KBM-7 (cell line): Measurements from ENCODE around the gene TIMM10.

Experiments used
- DNase-seq: peaks from one replicate; pipeline ENCODE4 v3.0.0-alpha.2; 2015
- in situ Hi-C: fragments of 300-500 bp; cut with MboI; formaldehyde crosslinking; loops from 2 replicates; pipeline ENCODE4 v1.14.3; 2020; ENCODE audit warnings: low sequenced_read_pairs, low pct_unique_long_range_greater_than_20kb, mixed read lengths

The TIMM10 gene

GRCh38 chr11:57530596-57531507 lies at the start of gene TIMM10:
Gene TIMM10 (minus strand): TSS chr11:57530754. CDS start chr11:57530189, 565 bp downstream.
- DNase-seq = peak; percentile 99
- in situ Hi-C loops = no loop called here

- in situ Hi-C loops = no loop called here
- DNase-seq = no peak
These were observed 43.5 kb upstream of the TIMM10 start for GRCh38 chr11:57574061-57574460.

- in situ Hi-C loops = no loop called here
- DNase-seq = peak; percentile 81
These were observed 41.1 kb upstream of the TIMM10 start for GRCh38 chr11:57571606-57572005.

- peak; percentile 91 for DNase-seq
- in situ Hi-C loops = loop anchor here (5.0 kb wide), 1 partner anchor 74 kb away; no protein-coding TSS in a partner anchor
These were observed 37.8 kb upstream of the TIMM10 start for GRCh38 chr11:57568330-57568766.

GRCh38 chr11:57567515-57568329 lies 37.2 kb upstream of the TIMM10 start, which contains the start of gene UBE2L6:
Gene UBE2L6 (minus strand): TSS chr11:57567672. CDS start chr11:57567611, 61 bp downstream.
- peak; percentile 26 for DNase-seq
- in situ Hi-C loops = loop anchor here (5.0 kb wide), 1 partner anchor 75 kb away; no protein-coding TSS in a partner anchor

- in situ Hi-C loops = loop anchor here (5.0 kb wide), 1 partner anchor 75 kb away; no protein-coding TSS in a partner anchor
- no peak for DNase-seq
These were observed 36.5 kb upstream of the TIMM10 start for GRCh38 chr11:57566905-57567514.

GRCh38 chr11:57566005-57566904 lies 35.7 kb upstream of the TIMM10 start:
- in situ Hi-C loops = loop anchor here (5.0 kb wide), 1 partner anchor 76 kb away; no protein-coding TSS in a partner anchor
- peak; percentile 55 for DNase-seq

- in situ Hi-C loops = no loop called here
- no peak for DNase-seq
These were observed 32.0 kb upstream of the TIMM10 start for GRCh38 chr11:57562596-57562995.

- no peak for DNase-seq
- in situ Hi-C loops = no loop called here
These were observed 29.6 kb upstream of the TIMM10 start for GRCh38 chr11:57560146-57560545.

GRCh38 chr11:57556041-57556440 lies 25.5 kb upstream of the TIMM10 start:
- in situ Hi-C loops = no loop called here
- DNase-seq = no peak

GRCh38 chr11:57555393-57555792 lies 24.8 kb upstream of the TIMM10 start:
- in situ Hi-C loops = no loop called here
- DNase-seq = no peak

GRCh38 chr11:57552479-57552878 lies 21.9 kb upstream of the TIMM10 start:
- in situ Hi-C loops = no loop called here
- DNase-seq = no peak

- in situ Hi-C loops = no loop called here
- no peak for DNase-seq
These were observed 21.4 kb upstream of the TIMM10 start for GRCh38 chr11:57551941-57552340.

- in situ Hi-C loops = no loop called here
- DNase-seq = no peak
These were observed 19.4 kb upstream of the TIMM10 start for GRCh38 chr11:57549983-57550382.

GRCh38 chr11:57547854-57548377 lies 17.4 kb upstream of the TIMM10 start:
- in situ Hi-C loops = no loop called here

GRCh38 chr11:57546869-57547475 lies 16.4 kb upstream of the TIMM10 start:
- no peak for DNase-seq
- in situ Hi-C loops = no loop called here

More at GRCh38 chr11:57547854-57548377, 17.4 kb upstream of the TIMM10 start:
- DNase-seq = peak; percentile 54

- in situ Hi-C loops = no loop called here
- no peak for DNase-seq
These were observed 15.9 kb upstream of the TIMM10 start for GRCh38 chr11:57546451-57546850.

GRCh38 chr11:57545883-57546282 lies 15.3 kb upstream of the TIMM10 start:
- no peak for DNase-seq
- in situ Hi-C loops = no loop called here
